GDM1 (cell line): ENCODE results near the gene DOK6.
"Not testable (repeated sequence)": the region's sequence is repeated elsewhere in the genome, so short reads cannot be mapped to it uniquely, and the experiment has no call there.

ENCODE experiments used
- DNase-seq: peaks from one replicate; lab custom pipeline; 2025; lab: John Stamatoyannopoulos, UW

Gene DOK6

GRCh38 chr18:69626643-69627242 is 226.1 kb downstream of the DOK6 start:
- DNase-seq, result no peak

GRCh38 chr18:69628774-69629359 is 228.2 kb downstream of the DOK6 start:
- no peak for DNase-seq

DNA sequence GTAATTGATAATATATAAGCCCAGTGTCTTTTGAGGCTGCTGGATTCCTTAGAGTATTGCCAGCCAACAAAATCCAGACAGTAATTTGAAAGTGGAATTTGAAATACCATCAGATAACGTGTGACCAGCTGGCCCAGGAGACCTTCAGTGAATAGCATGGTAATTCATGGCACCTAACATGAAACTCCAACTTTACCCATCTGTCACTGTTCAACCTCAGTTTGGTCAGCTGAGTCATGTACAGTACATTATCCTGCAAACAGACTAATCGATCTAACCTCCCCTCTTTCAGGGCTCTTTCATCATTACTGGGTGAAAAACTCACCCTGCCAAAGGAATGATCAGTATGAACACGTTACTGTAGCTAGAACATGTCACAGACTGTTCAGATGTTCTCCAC is 230.6 kb downstream of the DOK6 start:
- DNase-seq, result no peak

- no peak for DNase-seq
Observed at GRCh38 chr18:69635482-69635881, 234.8 kb downstream of the DOK6 start.

- no peak for DNase-seq
Observed at GRCh38 chr18:69636529-69637301, 236.0 kb downstream of the DOK6 start.

- DNase-seq, result no peak
Observed at GRCh38 chr18:69638056-69638455, 237.4 kb downstream of the DOK6 start.

DNA sequence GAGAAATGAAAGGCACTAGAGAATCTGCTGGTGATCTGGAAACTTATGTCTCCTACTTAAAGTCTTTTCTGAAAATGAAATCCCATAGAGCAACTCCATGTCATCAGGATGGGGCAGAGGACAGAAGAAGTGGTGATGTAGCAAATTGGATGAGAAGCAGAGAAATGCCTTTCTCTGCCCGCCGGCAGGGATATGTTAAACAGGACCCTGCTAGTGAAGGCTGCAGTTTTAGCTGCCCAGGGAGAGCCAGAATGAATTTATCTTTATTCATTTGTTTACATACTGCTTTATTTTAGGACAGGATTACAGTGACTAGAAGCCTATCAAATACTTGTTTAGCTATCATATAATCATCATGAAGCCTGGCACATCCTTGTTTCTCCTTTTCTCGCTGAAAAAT is 247.0 kb downstream of the DOK6 start:
- DNase-seq, result no peak

- DNase-seq, result no peak
Observed at GRCh38 chr18:69648486-69648885, 247.8 kb downstream of the DOK6 start.

DNA sequence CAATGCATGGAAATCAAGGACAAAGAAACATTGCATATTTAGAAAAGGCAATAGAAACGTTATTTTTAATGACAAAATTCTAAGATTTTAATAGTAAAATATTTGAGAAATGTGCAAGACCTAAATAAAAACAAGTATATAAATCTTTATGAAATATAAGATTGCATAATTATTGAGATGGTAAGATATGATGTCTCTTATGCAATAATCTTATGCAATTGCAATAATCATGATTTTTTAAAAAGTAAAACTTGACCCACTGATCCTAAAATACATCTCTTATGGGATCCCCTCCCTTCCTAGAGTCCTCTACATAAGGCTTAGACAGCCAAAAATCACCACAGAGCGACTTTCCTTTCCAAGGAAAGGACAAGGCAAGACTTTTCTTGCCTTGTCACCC is 249.0 kb downstream of the DOK6 start:
- DNase-seq, result no peak

- DNase-seq, result no peak
Observed at GRCh38 chr18:69651243-69651642, 250.6 kb downstream of the DOK6 start.

DNA sequence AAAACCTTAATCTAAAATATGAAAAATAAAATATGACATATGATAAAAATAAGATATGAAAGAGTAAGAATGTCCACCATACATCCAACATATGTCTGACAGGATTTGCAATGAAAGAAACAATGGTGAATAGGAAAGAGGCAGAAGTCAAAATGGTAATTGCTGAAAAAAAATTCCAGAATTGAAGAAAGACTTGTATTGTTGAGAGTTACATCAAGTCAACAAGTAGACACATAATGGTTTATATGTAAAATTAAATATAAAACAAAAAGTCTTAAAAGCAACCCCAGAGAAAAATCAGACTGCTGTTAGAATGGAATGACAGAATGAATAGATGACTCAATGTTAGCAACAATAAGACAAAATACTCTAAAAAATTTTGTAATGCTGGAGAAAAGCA is 255.1 kb downstream of the DOK6 start:
- DNase-seq, result no peak

- no peak for DNase-seq
Observed at GRCh38 chr18:69658103-69658502, 257.4 kb downstream of the DOK6 start.

DNA sequence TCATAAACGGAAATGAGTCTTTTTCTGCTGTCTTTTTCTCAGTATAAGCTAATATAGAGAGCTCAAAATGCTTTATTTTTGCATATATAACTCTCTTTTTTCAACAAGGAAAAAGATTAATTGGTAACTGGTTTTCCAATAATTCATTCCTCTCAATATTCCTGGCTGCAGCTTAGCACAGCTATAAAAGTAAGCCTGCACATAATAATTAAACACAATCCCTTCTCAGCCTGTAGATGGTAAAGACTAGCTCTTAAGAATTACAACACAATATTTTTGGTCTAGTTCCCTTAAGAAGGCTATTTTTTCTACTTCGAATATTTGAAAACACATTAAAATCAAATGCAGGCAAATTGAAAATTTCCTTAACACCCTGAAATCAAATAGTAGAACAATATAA is 258.0 kb downstream of the DOK6 start:
- DNase-seq, result no peak

- DNase-seq, result no peak
Observed at GRCh38 chr18:69659142-69659651, 258.5 kb downstream of the DOK6 start.

- not testable (repeated sequence) for DNase-seq
Observed at GRCh38 chr18:69662090-69662489, 261.4 kb downstream of the DOK6 start.

DNA sequence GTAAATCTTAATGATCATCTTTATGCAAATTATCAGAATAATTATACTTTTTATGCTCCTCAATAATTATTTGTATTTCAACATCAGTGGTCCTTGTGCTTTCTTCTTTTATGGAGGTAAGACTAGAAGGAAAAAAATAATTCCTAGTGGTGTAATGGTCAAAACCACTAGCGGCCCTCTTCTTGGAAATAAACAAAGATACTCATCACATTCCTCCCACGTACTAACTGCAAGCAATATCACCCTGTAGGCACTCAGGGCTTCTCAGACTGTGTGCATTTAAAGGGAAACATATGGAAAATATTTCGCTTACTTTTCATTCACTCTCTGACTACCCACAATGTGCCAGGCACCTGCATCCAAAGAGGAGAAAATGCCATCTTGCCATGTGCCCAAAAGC is 263.7 kb downstream of the DOK6 start:
- DNase-seq, result no peak

DNA sequence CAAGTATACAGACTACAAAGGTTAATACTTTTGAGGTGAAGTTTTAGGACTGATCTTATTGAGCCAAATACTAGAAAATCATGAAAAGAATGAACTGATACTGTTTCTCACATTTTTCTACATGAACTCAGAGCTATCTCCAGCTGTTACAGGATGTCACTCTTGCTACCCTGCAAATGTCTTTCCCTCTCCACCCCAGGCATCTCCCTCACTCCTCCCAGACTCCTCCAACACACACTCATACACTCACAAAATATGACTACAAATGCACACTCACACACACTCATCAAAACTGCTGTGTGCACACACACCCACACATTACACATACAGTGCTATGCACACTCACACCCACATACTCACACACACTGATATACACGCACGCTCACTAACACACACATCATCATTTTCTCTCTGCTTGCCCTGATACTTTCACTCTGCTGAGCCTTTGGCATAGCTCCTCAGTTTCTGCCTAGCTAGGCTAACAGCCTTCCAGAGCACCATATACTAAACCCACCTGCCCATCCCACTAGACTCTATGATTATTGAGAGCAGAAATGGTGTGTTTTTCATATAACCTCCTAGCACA is 273.7 kb downstream of the DOK6 start:
- no peak for DNase-seq

- DNase-seq, result no peak
Observed at GRCh38 chr18:69674966-69675365, 274.3 kb downstream of the DOK6 start.

DNA sequence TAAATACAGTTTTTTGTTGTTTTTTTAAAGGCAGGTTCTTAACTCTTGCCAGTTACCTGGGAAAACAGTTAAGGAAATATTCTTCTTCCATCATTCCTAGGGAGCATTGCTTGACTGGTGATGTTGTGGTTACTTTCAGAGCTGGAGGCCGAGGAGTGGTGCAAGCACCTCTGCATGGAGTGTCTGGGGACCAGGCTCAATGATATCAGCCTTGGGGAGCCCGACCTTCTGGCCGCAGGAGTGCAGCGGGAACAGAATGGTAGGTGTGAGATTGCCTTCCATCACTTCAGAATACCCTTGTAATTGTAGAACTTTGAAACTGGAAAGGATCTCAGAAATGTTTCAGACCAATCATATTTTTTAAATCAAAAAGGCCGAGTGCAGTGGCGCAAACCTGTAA is 276.9 kb downstream of the DOK6 start:
- no peak for DNase-seq

DNA sequence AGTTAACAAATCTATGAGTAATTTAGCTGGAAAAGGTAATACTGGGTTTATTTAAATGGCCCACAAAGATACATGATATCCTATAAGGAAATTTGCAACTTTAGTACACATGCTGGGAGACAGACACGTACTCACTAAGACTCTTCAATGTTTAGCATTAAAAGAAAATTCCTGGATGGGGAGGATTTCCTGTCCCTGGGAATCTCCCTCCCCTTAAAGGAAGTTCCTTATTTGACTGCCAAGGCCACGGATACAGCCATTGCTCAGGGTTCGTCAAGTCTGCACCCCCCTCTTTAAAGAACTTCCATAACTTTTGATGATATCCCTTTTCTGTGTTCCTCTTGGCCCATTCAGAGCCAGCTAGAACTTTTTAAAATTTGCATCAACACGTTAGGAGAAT is 279.4 kb downstream of the DOK6 start:
- DNase-seq, result no peak

DNA sequence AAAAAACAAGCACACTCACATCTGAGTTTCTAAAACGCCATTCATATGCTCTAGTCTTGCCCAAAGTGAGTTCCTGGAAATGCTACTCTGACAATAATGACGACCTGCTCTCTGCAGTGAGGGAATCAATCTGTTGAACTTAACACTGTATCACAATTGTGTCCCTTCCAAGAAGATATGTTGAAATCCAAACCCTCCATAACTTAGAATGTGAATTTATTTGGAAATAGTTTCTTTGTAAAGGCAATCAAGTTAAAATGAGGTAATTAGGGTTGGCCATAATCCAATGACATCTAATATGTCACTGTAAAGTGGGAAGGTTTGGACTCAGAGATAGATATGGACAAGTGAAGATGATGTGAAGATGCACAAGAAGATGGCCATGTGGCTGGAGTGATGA is 282.5 kb downstream of the DOK6 start:
- DNase-seq, result no peak

- DNase-seq, result no peak
Observed at GRCh38 chr18:69684789-69685188, 284.1 kb downstream of the DOK6 start.

DNA sequence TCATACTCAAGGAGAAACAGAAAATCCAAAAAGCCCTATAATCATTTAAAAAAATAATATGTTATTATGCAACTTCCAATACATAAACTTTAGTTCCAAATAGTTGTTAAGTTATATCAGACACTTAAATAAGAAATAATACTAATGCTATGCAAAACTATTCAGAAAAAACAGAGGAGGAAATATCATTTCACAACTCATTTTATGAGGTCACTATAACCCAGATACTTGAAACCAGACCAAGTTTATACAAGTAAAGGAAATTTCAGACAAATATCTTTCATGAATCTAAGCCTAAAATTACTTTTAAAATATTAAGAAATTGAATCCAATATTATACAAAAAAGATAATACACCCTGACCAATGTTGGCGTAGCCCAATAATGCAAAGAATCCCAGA is 286.2 kb downstream of the DOK6 start:
- DNase-seq, result no peak
